OCI-LY3 (cell line): ENCODE results near the gene TMED5.
"Not testable (repeated sequence)": the region's sequence is repeated elsewhere in the genome, so short reads cannot be mapped to it uniquely, and the experiment has no call there.

ENCODE experiments used
- H2AFZ ChIP-seq: fragments of 200-600, 300-600 bp; shearing (Covaris generic); 2 replicates; pipeline ENCODE4 v1.6.0; 2014; ENCODE audit warnings: antibody characterized with exemption, low read depth, low read length
- H3K27ac ChIP-seq: fragments of 200-600, 300-600 bp; sonication (generic); 2 replicates; pipeline ENCODE4 v1.5.1; 2014; ENCODE audit warnings: mild to moderate bottlenecking, low read length, moderate library complexity, mixed read lengths
- H3K27me3 ChIP-seq: fragments of 200-600, 300-600 bp; sonication (generic); 2 replicates; pipeline ENCODE4 v1.6.1; 2014; ENCODE audit warnings: low read depth, low read length, mixed read lengths
- H3K36me3 ChIP-seq: fragments of 200-600, 300-600 bp; sonication (generic); replicated peaks from 2 replicates; pipeline ENCODE3; 2014; ENCODE audit warnings: low read depth, low read length, mixed read lengths
- H3K4me1 ChIP-seq: fragments of 300-600, 200-600 bp; sonication (generic); 2 replicates; pipeline ENCODE4 v1.6.1; 2014; ENCODE audit warnings: low read length, mixed read lengths
- H3K4me2 ChIP-seq: fragments of 200-600, 300-600 bp; sonication (generic); 2 replicates; pipeline ENCODE4 v1.6.1; 2014; ENCODE audit warnings: low read length, mixed read lengths
- H3K4me3 ChIP-seq: fragments of 300-600, 200-600 bp; sonication (generic); 2 replicates; pipeline ENCODE4 v1.5.1; 2014; ENCODE audit warnings: antibody characterized with exemption, mild to moderate bottlenecking, low read length, moderate library complexity
- H3K79me2 ChIP-seq: fragments of 300-600, 200-600 bp; shearing (Covaris generic); 2 replicates; pipeline ENCODE4 v1.6.1; 2014; ENCODE audit warnings: mild to moderate bottlenecking, low read length, mixed read lengths
- H3K9ac ChIP-seq: fragments of 300-600, 200-600 bp; shearing (Covaris generic); 2 replicates; pipeline ENCODE4 v1.6.0; 2014; ENCODE audit warnings: mild to moderate bottlenecking, low read length, moderate library complexity
- H3K9me3 ChIP-seq: fragments of 200-600, 300-600 bp; shearing (Covaris generic); 2 replicates; pipeline ENCODE4 v1.6.1; 2014; ENCODE audit warnings: low read length, mixed read lengths; ENCODE audit not compliant: insufficient read depth
- H4K20me1 ChIP-seq: fragments of 200-600, 300-600 bp; sonication (generic); 2 replicates; pipeline ENCODE4 v1.6.1; 2016; ENCODE audit warnings: low read length, mixed read lengths; ENCODE audit not compliant: insufficient read depth
- EZH2phosphoT487 ChIP-seq: fragments of 200-600 bp; shearing (Covaris generic); IDR thresholded peaks from 2 replicates; pipeline ENCODE4 v1.6.1; 2018; ENCODE audit warnings: antibody characterized with exemption, mixed run types, low read depth
- TF ChIP-seq, protein P1 (sequence below): fragments of 200-600, 300-600 bp; sonication (generic); IDR thresholded peaks from 2 replicates; pipeline ENCODE4 v1.5.1; 2014; ENCODE audit warnings: antibody characterized with exemption, low read length, low read depth

Gene TMED5

DNA sequence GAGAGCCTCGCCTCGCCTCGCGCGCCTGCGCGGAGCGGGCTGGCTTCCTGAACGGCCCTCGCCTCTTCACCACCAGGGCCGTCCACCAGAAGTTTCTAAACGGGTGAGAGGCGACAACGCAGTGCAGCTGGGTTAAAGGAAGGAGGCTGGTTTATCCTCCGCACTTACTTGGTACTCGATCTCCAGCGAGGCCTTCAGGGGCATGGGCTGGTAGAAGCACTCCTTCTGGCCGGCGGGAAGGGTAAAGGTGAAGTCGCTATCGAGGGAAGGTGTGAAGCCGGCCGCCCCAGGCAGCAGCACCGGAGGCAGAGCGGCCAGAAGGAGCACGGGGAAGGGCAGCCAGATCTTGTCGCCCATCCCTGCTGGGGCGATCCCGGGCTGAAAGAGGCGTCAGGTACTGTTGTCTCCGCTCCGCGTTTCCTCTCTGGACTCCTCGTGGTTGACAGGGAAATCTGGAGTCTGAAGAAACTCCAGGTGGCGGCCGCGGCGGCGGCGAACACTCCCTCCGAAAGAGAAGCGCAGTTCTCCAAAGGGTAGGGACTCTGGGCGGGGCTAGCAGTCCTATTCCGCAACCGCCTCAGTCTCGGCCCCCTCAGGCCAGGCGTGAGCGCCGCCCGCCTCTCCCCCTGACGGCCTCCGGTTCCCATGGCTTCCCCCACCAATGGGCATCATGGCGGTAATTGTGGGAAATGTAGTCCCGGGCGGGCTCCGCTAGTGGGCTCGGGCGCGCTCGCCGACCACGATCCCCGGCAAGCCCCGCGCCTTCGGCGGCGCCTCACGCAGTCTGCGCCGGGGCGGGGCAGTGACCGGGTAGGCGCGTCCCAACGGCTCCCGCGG lies at the start of gene TMED5:
TMED5 (minus strand) TSS at position 528 of the 837 bp plus-strand sequence; CDS start at position 357, 171 bp downstream.
- Histone ChIP-seq H2AFZ (peak within 1 kb of the TSS; percentile 75; the same call in 1 of the 2 replicates), H3K4me3 (peak within 1 kb of the TSS; percentile 100), H3K79me2 (peaks cover 72% of the 10 kb centered on the region), H3K4me1 (peaks cover 19% of the 10 kb centered on the region), H3K27ac (peak within 1 kb of the TSS; percentile 97), H4K20me1 (peaks cover 24% of the 10 kb centered on the region), H3K9me3 (no peaks in the 10 kb centered on the region), H3K4me2 (peak within 1 kb of the TSS; percentile 94), H3K9ac (peak within 1 kb of the TSS; percentile 100), H3K27me3 (no peaks in the 10 kb centered on the region), H3K36me3 (peaks cover 16% of the 10 kb centered on the region)
- no peak for TF ChIP-seq EZH2phosphoT487
- TF ChIP-seq, protein P1, sequence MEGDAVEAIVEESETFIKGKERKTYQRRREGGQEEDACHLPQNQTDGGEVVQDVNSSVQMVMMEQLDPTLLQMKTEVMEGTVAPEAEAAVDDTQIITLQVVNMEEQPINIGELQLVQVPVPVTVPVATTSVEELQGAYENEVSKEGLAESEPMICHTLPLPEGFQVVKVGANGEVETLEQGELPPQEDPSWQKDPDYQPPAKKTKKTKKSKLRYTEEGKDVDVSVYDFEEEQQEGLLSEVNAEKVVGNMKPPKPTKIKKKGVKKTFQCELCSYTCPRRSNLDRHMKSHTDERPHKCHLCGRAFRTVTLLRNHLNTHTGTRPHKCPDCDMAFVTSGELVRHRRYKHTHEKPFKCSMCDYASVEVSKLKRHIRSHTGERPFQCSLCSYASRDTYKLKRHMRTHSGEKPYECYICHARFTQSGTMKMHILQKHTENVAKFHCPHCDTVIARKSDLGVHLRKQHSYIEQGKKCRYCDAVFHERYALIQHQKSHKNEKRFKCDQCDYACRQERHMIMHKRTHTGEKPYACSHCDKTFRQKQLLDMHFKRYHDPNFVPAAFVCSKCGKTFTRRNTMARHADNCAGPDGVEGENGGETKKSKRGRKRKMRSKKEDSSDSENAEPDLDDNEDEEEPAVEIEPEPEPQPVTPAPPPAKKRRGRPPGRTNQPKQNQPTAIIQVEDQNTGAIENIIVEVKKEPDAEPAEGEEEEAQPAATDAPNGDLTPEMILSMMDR: no peak

DNA sequence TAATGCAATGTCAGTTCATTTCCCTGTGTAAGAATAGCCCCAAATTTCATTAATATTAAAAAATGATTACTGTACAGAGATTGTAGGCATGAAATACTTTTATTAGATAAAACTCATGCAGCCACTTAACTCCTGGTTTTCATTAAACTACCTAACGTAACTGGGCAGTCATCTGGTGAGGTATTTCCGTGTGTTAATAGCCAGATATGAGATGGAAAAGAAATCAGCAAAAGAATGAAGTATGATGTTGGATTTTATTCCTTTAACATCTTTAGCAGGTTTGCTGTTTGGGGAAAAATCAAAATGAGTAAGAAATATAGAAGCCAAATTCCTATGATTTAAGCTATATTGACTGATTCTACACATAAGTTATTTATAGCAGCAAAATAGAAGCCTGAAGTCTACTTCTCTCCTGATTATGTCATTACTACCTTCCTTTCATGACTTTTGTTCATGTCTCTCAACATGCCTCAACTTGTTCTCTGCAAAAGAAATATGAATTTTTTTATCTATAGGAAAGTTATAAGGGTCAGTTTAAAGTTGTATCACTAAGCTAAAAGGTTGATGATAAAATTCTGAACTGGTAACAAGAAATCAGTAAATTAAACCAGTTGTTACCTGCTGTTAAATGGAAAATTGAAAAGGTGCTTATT lies 42.9 kb upstream of the TMED5 start:
- Histone ChIP-seq H3K27me3 (no peaks in the 10 kb centered on the region), H3K4me1 (peaks cover 20% of the 10 kb centered on the region), H2AFZ (no peak overlapping the region), H4K20me1 (no peaks in the 10 kb centered on the region), H3K9me3 (no peaks in the 10 kb centered on the region), H3K9ac (no peak overlapping the region), H3K27ac (no peak overlapping the region), H3K4me3 (no peak overlapping the region), H3K36me3 (peaks cover 43% of the 10 kb centered on the region), H3K79me2 (no peaks in the 10 kb centered on the region), H3K4me2 (no peak overlapping the region)
- TF ChIP-seq, protein P1: no peak
- TF ChIP-seq EZH2phosphoT487: no peak

DNA sequence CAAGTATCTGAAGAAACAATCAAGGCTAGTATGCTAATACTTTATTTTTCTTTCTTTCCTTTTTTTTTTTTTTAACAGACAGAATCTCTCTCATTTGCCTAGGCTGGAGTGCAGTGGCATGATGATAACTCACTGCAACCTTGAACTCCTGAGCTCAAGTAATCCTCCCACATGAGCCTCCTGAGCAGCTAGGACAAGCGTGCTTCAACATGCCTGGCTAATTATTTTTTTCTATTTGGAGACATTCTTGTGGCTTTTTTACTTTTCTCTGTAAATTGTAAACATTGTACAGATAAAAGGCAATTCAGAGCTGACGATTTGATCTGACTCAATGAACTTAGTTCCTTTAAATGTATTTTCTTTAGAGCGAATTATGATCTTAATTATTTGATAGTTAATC lies 41.7 kb upstream of the TMED5 start:
- H3K4me2 ChIP-seq: no peak overlapping the region
- no peak overlapping the region for H3K4me3 ChIP-seq
- peaks cover 20% of the 10 kb centered on the region for H3K4me1 ChIP-seq
- H3K79me2 ChIP-seq: no peaks in the 10 kb centered on the region
- H3K9ac ChIP-seq: no peak overlapping the region
- TF ChIP-seq, protein P1: no peak
- TF ChIP-seq EZH2phosphoT487: no peak
- H3K9me3 ChIP-seq: no peaks in the 10 kb centered on the region
- peaks cover 43% of the 10 kb centered on the region for H3K36me3 ChIP-seq
- no peak overlapping the region for H3K27ac ChIP-seq
- H4K20me1 ChIP-seq: no peaks in the 10 kb centered on the region
- no peak overlapping the region for H2AFZ ChIP-seq
- H3K27me3 ChIP-seq: no peaks in the 10 kb centered on the region

DNA sequence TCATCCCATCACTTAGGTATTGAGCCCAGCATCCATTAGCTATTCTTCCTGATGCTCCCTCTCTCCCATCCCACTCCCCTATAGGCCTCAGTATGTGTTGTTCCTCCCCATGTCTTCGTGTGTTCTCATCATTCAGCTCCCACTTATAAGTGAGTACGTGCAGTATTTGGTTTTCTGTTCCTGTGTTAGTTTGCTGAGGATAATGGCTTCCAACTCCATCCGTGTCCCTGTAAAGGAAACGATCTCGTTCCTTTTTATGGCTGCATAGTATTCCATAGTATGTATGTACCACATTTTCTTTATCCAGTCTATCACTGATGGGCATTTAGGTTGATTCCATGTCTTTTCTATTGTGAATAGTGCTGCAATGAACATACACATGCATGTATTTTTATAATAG lies 40.5 kb upstream of the TMED5 start:
- not testable (repeated sequence) for H3K9ac ChIP-seq, H3K79me2 ChIP-seq, H3K27me3 ChIP-seq, H3K27ac ChIP-seq, H2AFZ ChIP-seq, H3K4me2 ChIP-seq, H3K4me3 ChIP-seq, H3K9me3 ChIP-seq, H4K20me1 ChIP-seq
- Histone ChIP-seq H3K4me1 (peaks cover 20% of the 10 kb centered on the region), H3K36me3 (peaks cover 44% of the 10 kb centered on the region)
